Thyroid gland (tissue), 4 donors: ENCODE data around the gene F2RL3. TPM values are rescaled to one million over a fixed set of nuclear protein-coding genes. Genes with fewer than 3 reads are reported as not detected.

Experiments
- DNase-seq, 2 donors: peaks; one replicate each; pipeline ENCODE4 v3.0.0-alpha.2; 2019
- H3K27ac ChIP-seq, 3 donors: fragments of 200-600 bp; sonication (generic); 1 replicate in 2 of 3; 2 replicates in 1 of 3; pipeline ENCODE4 v1.5.1; 2016 to 2019; ENCODE audit warnings: mild to moderate bottlenecking in 1 of 3, moderate library complexity in 1 of 3
- H3K27me3 ChIP-seq: fragments of 200-600 bp; sonication (generic); one replicate; pipeline ENCODE4 v1.5.1; 2019
- H3K36me3 ChIP-seq, 2 donors: fragments of 200-600 bp; sonication (generic); one replicate each; pipeline ENCODE4 v1.5.1; 2016 to 2019
- H3K4me1 ChIP-seq, 2 donors: fragments of 200-600 bp; sonication (generic); one replicate each; pipeline ENCODE4 v1.5.1; 2017 to 2019
- H3K4me3 ChIP-seq, 3 donors: fragments of 200-600 bp; sonication (generic); replicated peaks in 1 of 3; 1 replicate in 2 of 3; 2 replicates in 1 of 3; pipeline ENCODE4 v1.5.1; 2016; ENCODE audit warnings: mild to moderate bottlenecking in 1 of 3
- H3K9me3 ChIP-seq: fragments of 200-600 bp; sonication (generic); one replicate; pipeline ENCODE4 v1.5.1; 2017
- CTCF ChIP-seq, 6 experiments: fragments of 200-600 bp in 3 of 6; fragments of 450-650 bp in 3 of 6; sonication (generic) in 3 of 6; IDR thresholded peaks; one replicate each; pipeline ENCODE4 v1.5.1; 2016 to 2019; ENCODE audit warnings: antibody characterized with exemption in 6 of 6, mild to moderate bottlenecking in 2 of 6, inconsistent platforms in 1 of 6, moderate library complexity in 1 of 6
- POLR2A ChIP-seq, 2 donors: fragments of 450-650 bp; IDR thresholded peaks; one replicate each; pipeline ENCODE4 v1.6.1; 2017; ENCODE audit warnings: antibody characterized with exemption in 2 of 2, mild to moderate bottlenecking in 2 of 2, moderate library complexity in 1 of 2
- WGBS, 2 donors: methylation state at CpG; one replicate each; pipeline ENCODE4 v1.1.5; 2017; 5-methylcytosine and 5-hydroxymethylcytosine counted together
- intact Hi-C: fragments of 100-400 bp; cut with DNase I; formaldehyde crosslinking; loops from one replicate; pipeline ENCODE4 v1.15.1; 2023
- total RNA-seq, 4 donors: library from RNA; depleted of rRNA; stranded (reverse); fragments of >200 nt; gene quantifications; one replicate each; pipeline ENCODE4 v1.2.3, GENCODE V29; 2016

The F2RL3 gene
- total RNA-seq, 4 donors from 2014 or later = 9.9 to 44.2 (median 12.6) TPM

DNA sequence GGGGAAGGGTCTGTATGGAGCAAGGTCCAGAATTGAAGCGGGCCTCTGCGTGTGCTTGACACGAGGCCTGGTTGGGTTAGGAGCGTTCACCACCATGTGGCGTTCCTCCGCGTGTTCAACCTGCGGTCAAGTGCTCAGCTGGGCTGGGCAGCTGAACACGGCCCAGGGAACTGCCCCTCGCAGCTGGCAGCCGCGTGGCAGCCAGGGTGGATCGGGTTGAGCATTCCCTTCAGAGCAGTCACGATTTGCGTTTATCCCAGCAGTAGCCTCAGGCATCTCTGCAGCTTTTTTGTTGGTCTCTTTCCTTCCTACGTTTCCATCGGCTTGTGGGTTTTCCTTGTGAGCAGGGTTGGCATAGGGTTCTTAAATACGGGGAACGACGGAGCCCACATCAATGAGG is 28.7 kb upstream of the F2RL3 start:
- H3K4me1 ChIP-seq = no peaks in the 10 kb centered on the region
- no peak overlapping the region for H3K4me3 ChIP-seq
- no peak overlapping the region for H3K27ac ChIP-seq
- WGBS, 2 donors = 93 to 94% methylated on average over 20 of the region's 20 CpGs
- H3K9me3 ChIP-seq = no peaks in the 10 kb centered on the region
- peaks cover 31% of the 10 kb centered on the region in 2 donors for H3K36me3 ChIP-seq
- TF ChIP-seq CTCF (IDR thresholded peaks at IDR 0.05) (no peak), POLR2A (IDR thresholded peaks at IDR 0.05) (no peak)
- no peak for DNase-seq
- intact Hi-C loops = no loop called here
- H3K27me3 ChIP-seq = no peaks in the 10 kb centered on the region

DNA sequence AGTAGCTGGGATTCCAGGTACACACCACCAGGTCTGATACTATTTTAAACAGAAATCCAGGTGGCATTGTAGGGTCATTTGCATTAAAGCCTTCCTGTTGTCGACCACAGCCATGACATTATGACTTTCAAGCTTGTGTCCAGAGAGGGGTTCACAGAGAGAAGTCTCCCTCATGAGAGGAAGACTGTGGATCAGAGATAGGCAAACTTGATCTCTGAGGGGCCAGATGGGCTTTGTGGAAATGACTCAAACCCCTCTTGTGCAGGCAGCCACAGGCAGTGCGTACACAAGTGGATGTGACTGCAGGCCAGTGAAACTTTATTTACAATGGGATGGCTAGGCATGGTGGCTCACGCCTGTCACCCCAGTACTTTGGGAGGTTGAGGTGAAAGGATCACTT is 27.8 kb upstream of the F2RL3 start:
- peaks cover 40% of the 10 kb centered on the region in 2 donors for H3K36me3 ChIP-seq
- no peaks in the 10 kb centered on the region for H3K27me3 ChIP-seq
- DNase-seq = no peak
- no peaks in the 10 kb centered on the region for H3K9me3 ChIP-seq
- intact Hi-C loops = no loop called here
- H3K4me3 ChIP-seq = no peak overlapping the region
- H3K27ac ChIP-seq = no peak overlapping the region
- TF ChIP-seq CTCF (IDR thresholded peaks at IDR 0.05) = no peak
- H3K4me1 ChIP-seq = no peaks in the 10 kb centered on the region
- 92% methylated on average over 3 of the region's 3 CpGs for WGBS, 2 donors

GRCh38 chr19:16861834-16862233 is 27.0 kb upstream of the F2RL3 start:
- H3K4me1 ChIP-seq = no peaks in the 10 kb centered on the region
- intact Hi-C loops = no loop called here
- no peak overlapping the region for H3K4me3 ChIP-seq
- H3K27ac ChIP-seq = no peak overlapping the region
- TF ChIP-seq POLR2A (IDR thresholded peaks at IDR 0.05) = no peak
- no peak for TF ChIP-seq CTCF (IDR thresholded peaks at IDR 0.05)
- 94 to 95% methylated on average over 5 of the region's 5 CpGs for whole genome bisulfite sequencing, 2 donors
- DNase-seq = no peak
- H3K27me3 ChIP-seq = no peaks in the 10 kb centered on the region
- no peaks in the 10 kb centered on the region for H3K9me3 ChIP-seq
- H3K36me3 ChIP-seq = peaks cover 48% of the 10 kb centered on the region in 2 donors

DNA sequence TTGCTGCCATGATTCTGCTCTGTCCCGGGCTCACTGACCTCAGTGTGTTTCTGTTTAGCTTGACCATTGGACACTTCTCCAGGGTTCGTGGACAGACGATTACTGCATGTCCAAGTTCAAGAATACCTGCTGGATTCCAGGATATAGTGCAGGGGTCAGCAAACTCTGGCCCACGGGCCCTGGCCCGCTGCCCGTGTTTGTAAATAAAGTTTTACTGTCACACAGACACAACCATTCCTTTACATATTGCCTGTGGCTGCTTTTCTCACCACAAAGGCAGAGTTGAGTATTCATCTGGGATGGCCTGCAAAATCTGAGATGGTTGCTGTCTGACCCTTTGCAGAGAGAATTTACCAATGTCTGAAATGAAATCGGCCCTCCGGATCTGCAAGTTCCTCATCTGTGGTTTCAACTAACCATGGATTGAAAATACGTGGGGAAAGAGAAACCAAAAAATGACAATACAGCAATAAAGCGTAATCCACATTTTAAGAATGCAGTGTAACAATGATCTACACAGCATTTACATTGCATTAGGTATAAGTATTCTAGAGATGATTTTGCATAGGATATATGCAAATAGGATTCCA is 25.9 kb upstream of the F2RL3 start:
- H3K27ac ChIP-seq = no peak overlapping the region
- no peak for DNase-seq
- no peak overlapping the region for H3K4me3 ChIP-seq
- 89 to 92% methylated on average over 10 of the region's 10 CpGs for WGBS, 2 donors
- H3K9me3 ChIP-seq = no peaks in the 10 kb centered on the region
- no peaks in the 10 kb centered on the region for H3K4me1 ChIP-seq
- no peaks in the 10 kb centered on the region for H3K27me3 ChIP-seq
- H3K36me3 ChIP-seq = peaks cover 59% of the 10 kb centered on the region in 2 donors
- TF ChIP-seq POLR2A (IDR thresholded peaks at IDR 0.05) (no peak), CTCF (IDR thresholded peaks at IDR 0.05) (no peak)
- intact Hi-C loops = no loop called here

GRCh38 chr19:16867211-16867610 is 21.6 kb upstream of the F2RL3 start:
- no peaks in the 10 kb centered on the region for H3K9me3 ChIP-seq
- TF ChIP-seq POLR2A (IDR thresholded peaks at IDR 0.05) (no peak), CTCF (IDR thresholded peaks at IDR 0.05) (no peak)
- 96 to 98% methylated on average over 9 to 10 of the region's 10 CpGs for WGBS, 2 donors
- intact Hi-C loops = no loop called here
- H3K27me3 ChIP-seq = no peaks in the 10 kb centered on the region
- no peak overlapping the region for H3K4me3 ChIP-seq
- DNase-seq = no peak
- H3K36me3 ChIP-seq = peaks cover 88 to 91% of the 10 kb centered on the region in 2 donors
- H3K4me1 ChIP-seq = no peaks in the 10 kb centered on the region
- no peak overlapping the region for H3K27ac ChIP-seq
